H1 (cell line): Measurements from ENCODE around the gene LPCAT3. TPM values are rescaled to one million over a fixed set of nuclear protein-coding genes. Genes with fewer than 3 reads are reported as not detected.

Experiments used
- CTCF ChIA-PET: fragments of 300-600 bp; sonication (Branson Sonifier 250); formaldehyde crosslinking; loops from one replicate; lab custom pipeline; 2021; ENCODE audit not compliant: partially characterized antibody; lab: Charles Lee
- POLR2A ChIA-PET: fragments of 300-600 bp; sonication (Branson Sonifier 250); formaldehyde crosslinking; loops from one replicate; lab custom pipeline; 2021; ENCODE audit warnings: inconsistent platforms; ENCODE audit not compliant: partially characterized antibody; lab: Charles Lee
- DNase-seq, 2 experiments: peaks; one replicate each; pipeline versions ENCODE4 v3.0.0 to v3.0.0-alpha.2; 2010 to 2022; ENCODE audit warnings: low spot score in 2 of 2, low read depth in 1 of 2, mixed read lengths in 1 of 2
- FAIRE-seq: peaks from 2 replicates; lab custom pipeline; 2011; peaks lifted over from hg19 to GRCh38; lab: Jason Lieb, UNC
- H2AFZ ChIP-seq: 2 replicates; pipeline ENCODE4 v1.8.1; 2012; ENCODE audit warnings: low read length, inconsistent platforms
- H2AK5ac ChIP-seq: 2 replicates; pipeline ENCODE4 v1.6.1; 2013; ENCODE audit warnings: low read depth, low read length
- H2BK120ac ChIP-seq: replicated peaks from 2 replicates; pipeline ENCODE3; 2013; ENCODE audit warnings: low read depth, low read length, inconsistent platforms
- H2BK12ac ChIP-seq: 2 replicates; pipeline ENCODE4 v1.6.1; 2013; ENCODE audit warnings: low read depth, low read length
- H2BK15ac ChIP-seq: 2 replicates; pipeline ENCODE4 v1.6.1; 2013; ENCODE audit warnings: low read length
- H2BK20ac ChIP-seq: 2 replicates; pipeline ENCODE4 v1.6.1; 2013; ENCODE audit warnings: low read length
- H2BK5ac ChIP-seq: 2 replicates; pipeline ENCODE4 v1.6.1; 2013; ENCODE audit warnings: low read depth, low read length
- H3K14ac ChIP-seq: 2 replicates; pipeline ENCODE4 v1.6.1; 2013; ENCODE audit warnings: inconsistent platforms; ENCODE audit not compliant: insufficient read length
- H3K18ac ChIP-seq: 2 replicates; pipeline ENCODE4 v1.6.1; 2013; ENCODE audit warnings: low read length; ENCODE audit errors: extremely low read depth
- H3K23ac ChIP-seq: 2 replicates; pipeline ENCODE4 v1.6.1; 2013; ENCODE audit warnings: inconsistent platforms; ENCODE audit not compliant: insufficient read length
- H3K23me2 ChIP-seq: 2 replicates; pipeline ENCODE4 v1.6.1; 2013; ENCODE audit warnings: low read depth, low read length
- H3K27ac ChIP-seq: 2 replicates; pipeline ENCODE4 v1.6.1; 2011; ENCODE audit warnings: low read depth, low read length, inconsistent platforms
- H3K27me3 ChIP-seq, 4 experiments: replicated peaks in 1 of 4; 1 replicate in 1 of 4; 2 replicates in 3 of 4; pipeline versions ENCODE4 v1.6.1 to v1.8.1; 2011 to 2013; ENCODE audit warnings: low read length in 3 of 4, mild to moderate bottlenecking in 3 of 4, inconsistent platforms in 2 of 4, mixed read lengths in 2 of 4, moderate library complexity in 1 of 4; ENCODE audit not compliant: control insufficient read depth in 3 of 4, insufficient read depth in 3 of 4; ENCODE audit errors: extremely low read depth in 1 of 4
- H3K36me3 ChIP-seq, 4 experiments: 2 replicates each; pipeline versions ENCODE4 v1.6.1 to v1.8.1; 2011 to 2013; ENCODE audit warnings: mild to moderate bottlenecking in 4 of 4, low read length in 3 of 4, moderate library complexity in 2 of 4, control low read depth in 1 of 4, inconsistent platforms in 1 of 4; ENCODE audit not compliant: insufficient read depth in 4 of 4, control insufficient read depth in 2 of 4
- H3K4ac ChIP-seq: replicated peaks from 2 replicates; pipeline ENCODE3; 2013; ENCODE audit warnings: low read length, low read depth, mixed read lengths, inconsistent platforms; ENCODE audit not compliant: insufficient read length
- H3K4me1 ChIP-seq, 4 experiments: replicated peaks in 1 of 4; 1 replicate in 1 of 4; 2 replicates in 3 of 4; pipeline versions ENCODE4 v1.6.1 to v1.8.1; 2011 to 2013; ENCODE audit warnings: low read length in 3 of 4, inconsistent platforms in 2 of 4, mixed read lengths in 1 of 4; ENCODE audit not compliant: insufficient read depth in 4 of 4, control insufficient read depth in 3 of 4
- H3K4me2 ChIP-seq, 2 experiments: 2 replicates each; pipeline versions ENCODE4 v1.6.1 to v1.8.1; 2011 to 2013; ENCODE audit warnings: low read depth in 2 of 2, low read length in 2 of 2, control low read depth in 1 of 2, inconsistent platforms in 1 of 2, mild to moderate bottlenecking in 1 of 2; ENCODE audit not compliant: insufficient read depth in 1 of 2
- H3K4me3 ChIP-seq, 4 experiments: fragments of 200-600, 300-600 bp in 1 of 4; sonication (generic), shearing (Covaris generic), sonication (Bioruptor Twin) in 1 of 4; 2 replicates each; pipeline versions ENCODE4 v1.5.1 to v1.8.1; 2011 to 2016; ENCODE audit warnings: low read length in 4 of 4, low read depth in 3 of 4, control low read depth in 2 of 4, inconsistent platforms in 2 of 4, mild to moderate bottlenecking in 2 of 4, mixed read lengths in 1 of 4, moderate library complexity in 1 of 4; ENCODE audit not compliant: insufficient read depth in 2 of 4; ENCODE audit errors: extremely low read depth in 1 of 4
- H3K56ac ChIP-seq: replicated peaks from 2 replicates; pipeline ENCODE3; 2013; ENCODE audit warnings: low read depth, mild to moderate bottlenecking, mixed read lengths, low read length, inconsistent platforms; ENCODE audit not compliant: insufficient read length
- H3K79me1 ChIP-seq: 2 replicates; pipeline ENCODE4 v1.6.1; 2013; ENCODE audit warnings: low read depth, low read length, control low read depth
- H3K79me2 ChIP-seq, 2 experiments: 2 replicates each; pipeline versions ENCODE4 v1.6.1 to v1.8.1; 2012 to 2013; ENCODE audit warnings: low read length in 2 of 2, mild to moderate bottlenecking in 2 of 2, inconsistent platforms in 1 of 2; ENCODE audit not compliant: insufficient read depth in 2 of 2, control insufficient read depth in 1 of 2
- H3K9ac ChIP-seq, 4 experiments: replicated peaks in 1 of 4; 1 replicate in 1 of 4; 2 replicates in 3 of 4; pipeline versions ENCODE4 v1.6.1 to v1.8.1; 2011 to 2013; ENCODE audit warnings: low read depth in 3 of 4, low read length in 3 of 4, control low read depth in 2 of 4, mild to moderate bottlenecking in 2 of 4, moderate library complexity in 2 of 4, inconsistent platforms in 1 of 4; ENCODE audit errors: extremely low read depth in 1 of 4
- H3K9me3 ChIP-seq, 2 experiments: 2 replicates each; pipeline versions ENCODE4 v1.6.1 to v1.8.1; 2012 to 2013; ENCODE audit warnings: mild to moderate bottlenecking in 2 of 2, moderate library complexity in 2 of 2, control low read depth in 1 of 2, inconsistent platforms in 1 of 2, low read depth in 1 of 2, low read length in 1 of 2, mixed read lengths in 1 of 2; ENCODE audit not compliant: insufficient read depth in 2 of 2
- H4K20me1 ChIP-seq, 2 experiments: replicated peaks in 1 of 2; 2 replicates each; pipeline versions ENCODE3 to v1.8.1; 2011 to 2013; ENCODE audit warnings: inconsistent platforms in 2 of 2, low read length in 2 of 2, mild to moderate bottlenecking in 1 of 2; ENCODE audit not compliant: insufficient read depth in 2 of 2, control insufficient read depth in 1 of 2
- H4K5ac ChIP-seq: 2 replicates; pipeline ENCODE4 v1.6.1; 2013; ENCODE audit warnings: low read length, low read depth, mixed read lengths, inconsistent platforms; ENCODE audit not compliant: insufficient read length
- H4K8ac ChIP-seq: 2 replicates; pipeline ENCODE4 v1.8.0; 2013; ENCODE audit warnings: mild to moderate bottlenecking, moderate library complexity, low read length, inconsistent platforms; ENCODE audit not compliant: insufficient read depth; ENCODE audit errors: extremely low read depth
- H4K91ac ChIP-seq: replicated peaks from 2 replicates; pipeline ENCODE3; 2013; ENCODE audit warnings: low read length, mixed read lengths, inconsistent platforms; ENCODE audit not compliant: insufficient read length
- ASH2L ChIP-seq: fragments of 200-600, 300-600 bp; sonication (generic); IDR thresholded peaks from one replicate; pipeline ENCODE4 v1.7.1; 2017; ENCODE audit warnings: low read length
- BACH1 ChIP-seq: IDR thresholded peaks from 2 replicates; pipeline ENCODE4 v1.6.1; 2012; ENCODE audit warnings: low read length, improper control_type of control experiment
- CEBPB ChIP-seq: IDR thresholded peaks from 2 replicates; pipeline ENCODE4 v1.6.1; 2012; ENCODE audit warnings: low read depth, low read length
- CHD2 ChIP-seq: IDR thresholded peaks from 2 replicates; pipeline ENCODE4 v1.6.1; 2012; ENCODE audit warnings: low read length, improper control_type of control experiment
- CTCF ChIP-seq, 3 experiments: IDR thresholded peaks; 1 replicate in 2 of 3; 2 replicates in 1 of 3; pipeline versions ENCODE4 v1.5.1 to v1.6.1; 2011; ENCODE audit warnings: low read length in 3 of 3, mild to moderate bottlenecking in 3 of 3, inconsistent platforms in 2 of 3, low read depth in 1 of 3, moderate library complexity in 1 of 3; ENCODE audit not compliant: insufficient read depth in 1 of 3; ENCODE audit errors: control extremely low read depth in 1 of 3
- GTF2F1 ChIP-seq: IDR thresholded peaks from 2 replicates; pipeline ENCODE4 v1.6.1; 2012; ENCODE audit warnings: low read depth, low read length, improper control_type of control experiment, borderline replicate concordance
- JUND ChIP-seq: IDR thresholded peaks from 2 replicates; pipeline ENCODE4 v1.6.1; 2011; ENCODE audit warnings: mild to moderate bottlenecking, improper control_type of control experiment, low read length
- POLR2A ChIP-seq, 2 experiments: IDR thresholded peaks; 1 replicate in 1 of 2; 2 replicates in 1 of 2; pipeline ENCODE4 v1.6.1; 2011; ENCODE audit warnings: low read depth in 2 of 2, low read length in 2 of 2, mild to moderate bottlenecking in 2 of 2; ENCODE audit errors: control extremely low read depth in 1 of 2
- RXRA ChIP-seq: IDR thresholded peaks from 2 replicates; pipeline ENCODE4 v1.6.1; 2011; ENCODE audit warnings: low read depth, mild to moderate bottlenecking, low read length, moderate library complexity; ENCODE audit not compliant: insufficient read depth
- SIRT6 ChIP-seq: IDR thresholded peaks from one replicate; pipeline ENCODE4 v1.7.1; 2012; ENCODE audit warnings: low read length, inconsistent platforms
- TAF1 ChIP-seq: IDR thresholded peaks from 2 replicates; pipeline ENCODE4 v1.6.1; 2011; ENCODE audit warnings: mild to moderate bottlenecking, low read depth, low read length
- WGBS, 2 experiments: shearing (Covaris generic) in 1 of 2; methylation state at CpG; one replicate each; pipeline versions ENCODE4 v1.1.6 to v1.1.7; 2013 to 2015; ENCODE audit warnings: low lambda C conversion rate in 2 of 2, mixed read lengths in 2 of 2, inconsistent platforms in 1 of 2, low coverage in 1 of 2, missing lambda C conversion rate in 1 of 2; ENCODE audit not compliant: insufficient replicate concordance in 2 of 2, insufficient coverage in 1 of 2, insufficient read length in 1 of 2; ENCODE audit errors: extremely low coverage in 1 of 2, missing lambda C conversion rate in 1 of 2; 5-methylcytosine and 5-hydroxymethylcytosine counted together
- polyA plus RNA-seq, 7 experiments: library from polyadenylated mRNA; depleted of rRNA in 3 of 7; stranded (reverse) in 5 of 7; unstranded in 2 of 7; fragments of >200 nt in 5 of 7; fragments of 200-250 nt in 2 of 7; gene quantifications; 1 replicate in 5 of 7; 2 replicates in 1 of 7; 4 replicates in 1 of 7; pipeline versions ENCODE4 v1.2.1 to v1.2.3, GENCODE V29; 2011 to 2013; ENCODE audit warnings: missing spikeins in 2 of 7, mixed read lengths in 2 of 7
- total RNA-seq: library from RNA; stranded (reverse); fragmentation: NEBNext Ultra II Directional; extraction: Animal tissue kit (Norgen Biotek cat#: 25700); gene quantifications from 2 replicates; pipeline ENCODE4 v1.2.1, GENCODE V29; 2021

LPCAT3 gene
- total and polyA plus RNA-seq, 2 of the 8 experiments (the other 6 are each of a cell fraction or from before 2014, with no cell fraction given): 55.8 to 70.4 TPM

DNA sequence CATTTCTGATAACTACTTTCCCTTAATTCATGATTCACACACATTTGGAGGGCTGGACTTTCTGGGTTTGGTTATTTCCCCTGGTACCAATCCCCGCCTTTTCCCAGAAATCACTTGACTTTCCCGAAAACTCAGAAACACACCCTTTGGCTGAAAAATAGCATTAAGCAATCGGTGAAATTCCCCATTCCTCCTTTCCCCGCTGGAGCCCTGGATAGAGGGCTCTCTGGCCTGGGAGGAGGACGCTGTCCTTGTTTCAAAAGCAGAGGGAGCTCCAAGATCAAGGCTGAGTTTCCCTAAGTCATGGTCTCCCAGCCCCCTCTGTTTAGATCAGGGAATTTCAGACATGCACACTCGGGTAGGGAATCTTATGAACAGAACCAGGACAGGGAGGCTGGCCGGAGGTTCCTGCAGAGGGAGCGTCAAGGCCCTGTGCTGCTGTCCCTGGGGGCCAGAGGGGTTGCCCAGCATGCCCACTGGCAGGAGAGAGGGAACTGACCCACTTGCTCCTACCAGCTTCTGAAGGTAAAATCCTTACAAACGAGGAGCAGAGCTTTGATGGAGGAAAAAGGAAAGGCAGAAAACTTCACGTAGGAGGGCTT lies 42.2 kb upstream of the LPCAT3 start, which contains the start of gene C1S:
TSS of gene C1S (plus strand) at position 366 of the 602 bp plus-strand sequence. CDS start 1,195 bp downstream, outside the sequence.
- Histone ChIP-seq H3K4me2 (peak within 1 kb of the TSS; percentile 5 to 25; a peak in 3 of 4 replicates), H3K9ac (no peak within 1 kb of the TSS), H2BK120ac (no peak within 1 kb of the TSS), H3K4me3 (no peak within 1 kb of the TSS), H4K91ac (no peak within 1 kb of the TSS), H3K23me2 (no peaks in the 10 kb centered on the region), H3K27me3 (no peaks in the 10 kb centered on the region), H4K20me1 (no peaks in the 10 kb centered on the region), H2BK15ac (no peak within 1 kb of the TSS), H2BK5ac (0 out of 2 replicates have a peak within 1 kb of the TSS, but pooled peaks have one; percentile 1), H3K4me1 (peaks cover 0 to 5% (median 2%) of the 10 kb centered on the region in 4 experiments; a peak in 3 of 7 replicates), H4K5ac (no peak within 1 kb of the TSS), H2AK5ac (no peak within 1 kb of the TSS), H3K56ac (no peak within 1 kb of the TSS), H3K23ac (no peak within 1 kb of the TSS), H3K36me3 (no peaks in the 10 kb centered on the region), H3K4ac (no peak within 1 kb of the TSS), H3K27ac (no peak within 1 kb of the TSS), H2BK12ac (no peak within 1 kb of the TSS; the same call in 1 of the 2 replicates), H3K79me1 (no peaks in the 10 kb centered on the region), H2AFZ (peak within 1 kb of the TSS; percentile 92), H3K9me3 (no peaks in the 10 kb centered on the region), H2BK20ac (no peak within 1 kb of the TSS), H3K18ac (no peak within 1 kb of the TSS; the same call in 1 of the 2 replicates), H3K79me2 (no peaks in the 10 kb centered on the region), H3K14ac (no peak within 1 kb of the TSS), H4K8ac (no peak within 1 kb of the TSS)
- POLR2A ChIA-PET: interaction anchor here (0.7 to 2.5 kb wide), 7 partner anchors 10 to 53 kb away, joined by 3 to 39 read pairs (median 4); partner anchors contain the start of gene C1RL
- CTCF ChIA-PET: interaction anchor here (0.7 to 6.7 kb wide), 20 partner anchors 9 to 100 kb away, joined by 3 to 58 read pairs (median 4); partner anchors contain the start of gene C1RL
- FAIRE-seq (peak; percentile 70), DNase-seq (peak; percentile 36 to 63)
- 51% methylated on average over 10 of the region's 10 CpGs; no CpG with 5 or more reads in 1 of the 2 experiments for WGBS, 2 experiments
- TF ChIP-seq BACH1: peak; percentile 95
- TF ChIP-seq JUND: peak; percentile 49; the same call in 1 of the 2 replicates
- TF ChIP-seq CHD2: peak; percentile 32; the same call in 1 of the 2 replicates
- TF ChIP-seq RXRA: no peak
- TF ChIP-seq ASH2L: peak; percentile 26
- peak; percentile 39; the same call in 1 of the 2 replicates for TF ChIP-seq TAF1
- peak; percentile 49 to 96 (median 78) for TF ChIP-seq CTCF (IDR thresholded peaks at IDR 0.05; ENCODE audit: control extremely low read depth in 1 of 3, insufficient read depth in 1 of 3, low read depth in 1 of 3, low read length in 3 of 3)
- no peak for TF ChIP-seq POLR2A (IDR thresholded peaks at IDR 0.05; ENCODE audit: control extremely low read depth in 1 of 2, low read depth in 2 of 2, low read length in 2 of 2)
- TF ChIP-seq GTF2F1: no peak
- no peak for TF ChIP-seq SIRT6
- TF ChIP-seq CEBPB: peak; percentile 66
